ENCODE data around the gene DCAF11.

- TF ChIP-seq, protein P1, sequence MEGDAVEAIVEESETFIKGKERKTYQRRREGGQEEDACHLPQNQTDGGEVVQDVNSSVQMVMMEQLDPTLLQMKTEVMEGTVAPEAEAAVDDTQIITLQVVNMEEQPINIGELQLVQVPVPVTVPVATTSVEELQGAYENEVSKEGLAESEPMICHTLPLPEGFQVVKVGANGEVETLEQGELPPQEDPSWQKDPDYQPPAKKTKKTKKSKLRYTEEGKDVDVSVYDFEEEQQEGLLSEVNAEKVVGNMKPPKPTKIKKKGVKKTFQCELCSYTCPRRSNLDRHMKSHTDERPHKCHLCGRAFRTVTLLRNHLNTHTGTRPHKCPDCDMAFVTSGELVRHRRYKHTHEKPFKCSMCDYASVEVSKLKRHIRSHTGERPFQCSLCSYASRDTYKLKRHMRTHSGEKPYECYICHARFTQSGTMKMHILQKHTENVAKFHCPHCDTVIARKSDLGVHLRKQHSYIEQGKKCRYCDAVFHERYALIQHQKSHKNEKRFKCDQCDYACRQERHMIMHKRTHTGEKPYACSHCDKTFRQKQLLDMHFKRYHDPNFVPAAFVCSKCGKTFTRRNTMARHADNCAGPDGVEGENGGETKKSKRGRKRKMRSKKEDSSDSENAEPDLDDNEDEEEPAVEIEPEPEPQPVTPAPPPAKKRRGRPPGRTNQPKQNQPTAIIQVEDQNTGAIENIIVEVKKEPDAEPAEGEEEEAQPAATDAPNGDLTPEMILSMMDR (IDR thresholded peaks at IDR 0.05) = no peak
- TF ChIP-seq POLR2AphosphoS5 (IDR thresholded peaks at IDR 0.05) (no peak), POLR2A (IDR thresholded peaks at IDR 0.05) (no peak)
These were observed 4.5 kb upstream of the DCAF11 start for GRCh38 chr14:24110060-24110459.

Data from breast epithelium (tissue), 3 donors.